Body of pancreas (tissue), 4 donors: ENCODE data around the gene CTNNA2.

Experiments used
- POLR2A ChIP-seq, 3 donors: fragments of 450-650 bp; IDR thresholded peaks; one replicate each; pipeline ENCODE4 v1.6.1; 2016; ENCODE audit warnings: antibody characterized with exemption in 3 of 3, mild to moderate bottlenecking in 2 of 3
- TF ChIP-seq, protein P1 (sequence below), 7 experiments: fragments of 450-650 bp in 4 of 7; fragments of 200-600 bp in 3 of 7; sonication (generic) in 3 of 7; IDR thresholded peaks; one replicate each; pipeline ENCODE4 v1.5.1; 2016 to 2019; ENCODE audit warnings: antibody characterized with exemption in 7 of 7

DNA sequence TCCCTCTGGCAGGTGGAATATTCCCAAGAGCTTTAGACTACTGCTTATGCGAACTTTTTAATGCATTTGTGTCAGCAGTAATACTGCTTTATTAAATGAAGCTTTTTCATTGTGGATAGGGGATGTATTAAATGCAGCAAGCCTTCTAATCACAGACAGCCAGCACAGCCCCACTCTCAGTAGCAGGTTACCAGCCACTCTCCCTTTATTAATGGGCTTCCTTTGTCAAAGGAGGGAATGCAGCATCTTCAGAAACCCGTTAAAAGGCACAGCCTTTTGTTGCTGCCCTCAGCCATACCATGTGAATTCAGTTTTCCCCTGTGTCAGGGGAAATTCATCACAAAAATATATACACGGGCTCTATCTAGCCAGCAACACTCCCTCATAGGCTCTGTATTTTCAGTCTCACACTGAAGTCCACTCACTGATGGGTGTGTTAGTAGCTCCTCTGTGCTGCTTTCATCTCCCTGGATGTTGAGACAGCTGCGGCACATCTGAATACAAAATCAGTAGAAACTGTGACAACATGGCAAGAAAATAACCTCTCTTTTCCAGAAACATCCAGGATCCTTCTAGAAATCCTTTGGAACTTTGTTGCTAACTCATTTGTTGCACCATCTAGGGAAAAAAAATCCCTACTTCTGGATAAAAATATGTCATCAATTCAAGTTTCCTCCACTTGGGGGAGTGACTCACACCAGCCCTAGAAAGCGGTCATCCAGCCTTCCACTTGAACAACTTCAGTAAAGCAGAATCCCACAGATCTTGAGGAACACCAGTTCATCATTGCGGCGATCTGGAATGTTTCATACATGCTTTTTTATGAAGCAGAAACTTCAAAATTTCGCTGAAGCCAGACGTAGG, 743.3 kb downstream of the CTNNA2 start:
- TF ChIP-seq, protein P1, sequence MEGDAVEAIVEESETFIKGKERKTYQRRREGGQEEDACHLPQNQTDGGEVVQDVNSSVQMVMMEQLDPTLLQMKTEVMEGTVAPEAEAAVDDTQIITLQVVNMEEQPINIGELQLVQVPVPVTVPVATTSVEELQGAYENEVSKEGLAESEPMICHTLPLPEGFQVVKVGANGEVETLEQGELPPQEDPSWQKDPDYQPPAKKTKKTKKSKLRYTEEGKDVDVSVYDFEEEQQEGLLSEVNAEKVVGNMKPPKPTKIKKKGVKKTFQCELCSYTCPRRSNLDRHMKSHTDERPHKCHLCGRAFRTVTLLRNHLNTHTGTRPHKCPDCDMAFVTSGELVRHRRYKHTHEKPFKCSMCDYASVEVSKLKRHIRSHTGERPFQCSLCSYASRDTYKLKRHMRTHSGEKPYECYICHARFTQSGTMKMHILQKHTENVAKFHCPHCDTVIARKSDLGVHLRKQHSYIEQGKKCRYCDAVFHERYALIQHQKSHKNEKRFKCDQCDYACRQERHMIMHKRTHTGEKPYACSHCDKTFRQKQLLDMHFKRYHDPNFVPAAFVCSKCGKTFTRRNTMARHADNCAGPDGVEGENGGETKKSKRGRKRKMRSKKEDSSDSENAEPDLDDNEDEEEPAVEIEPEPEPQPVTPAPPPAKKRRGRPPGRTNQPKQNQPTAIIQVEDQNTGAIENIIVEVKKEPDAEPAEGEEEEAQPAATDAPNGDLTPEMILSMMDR (IDR thresholded peaks at IDR 0.05) = peak in 3 of 7 experiments; percentile 13 to 35 (median 15)
- TF ChIP-seq POLR2A (IDR thresholded peaks at IDR 0.05) = no peak
